Natural killer cell (primary cell): ENCODE results near the gene MYBPC2. TPM values are rescaled to one million over a fixed set of nuclear protein-coding genes. Genes with fewer than 3 reads are reported as not detected.
A peak's percentile ranks its signal among the peaks of the same experiment; 100 is the strongest.

ENCODE experiments used
- ATAC-seq, 3 donors: fragments of 150-1000 bp in 2 of 3; fragments of 200-7000 bp in 1 of 3; cut with Tn5 transposase; 1 replicate in 1 of 3; 2 replicates in 2 of 3; pipeline ENCODE4 v1.10.0; 2021; ENCODE audit warnings: mild to moderate bottlenecking in 2 of 3, moderate library complexity in 2 of 3
- DNase-seq, 2 donors: peaks; one replicate each; pipeline versions ENCODE4 v3.0.0 to v3.0.0-alpha.2; 2013 to 2021; ENCODE audit warnings: mixed read lengths in 1 of 2
- H3K27ac ChIP-seq: one replicate; pipeline ENCODE4 v1.5.1; 2013; ENCODE audit warnings: mild to moderate bottlenecking, low read length
- H3K27me3 ChIP-seq: one replicate; pipeline ENCODE4 v1.6.1; 2013; ENCODE audit warnings: low read length; ENCODE audit not compliant: control insufficient read depth, insufficient read depth
- H3K36me3 ChIP-seq: one replicate; pipeline ENCODE4 v1.6.1; 2013; ENCODE audit warnings: low read length; ENCODE audit not compliant: control insufficient read depth, insufficient read depth
- H3K4me1 ChIP-seq: one replicate; pipeline ENCODE4 v1.6.1; 2013; ENCODE audit warnings: low read length; ENCODE audit not compliant: control insufficient read depth, insufficient read depth
- H3K4me3 ChIP-seq: one replicate; pipeline ENCODE4 v1.5.1; 2013; ENCODE audit warnings: low read length
- H3K9me3 ChIP-seq: one replicate; pipeline ENCODE4 v1.6.1; 2013; ENCODE audit warnings: low read length; ENCODE audit not compliant: control insufficient read depth, insufficient read depth
- H3K27ac Mint-ChIP-seq, 2 donors: one replicate each; pipeline ENCODE4 v1.8.0; 2022; ENCODE audit warnings: mild to moderate bottlenecking in 2 of 2, mixed read lengths in 2 of 2, moderate library complexity in 1 of 2
- H3K27me3 Mint-ChIP-seq, 2 donors: one replicate each; pipeline ENCODE4 v1.8.0; 2022; ENCODE audit warnings: low read depth in 2 of 2, mixed read lengths in 2 of 2
- H3K36me3 Mint-ChIP-seq: one replicate; pipeline ENCODE4 v1.8.0; 2022; ENCODE audit warnings: mixed read lengths
- H3K4me1 Mint-ChIP-seq, 2 donors: one replicate each; pipeline ENCODE4 v1.8.0; 2022; ENCODE audit warnings: mixed read lengths in 2 of 2
- H3K4me3 Mint-ChIP-seq: one replicate; pipeline ENCODE4 v1.8.0; 2022; ENCODE audit warnings: mild to moderate bottlenecking, moderate library complexity, mixed read lengths
- H3K9me3 Mint-ChIP-seq, 2 donors: one replicate each; pipeline ENCODE4 v1.8.0; 2022; ENCODE audit warnings: mixed read lengths in 2 of 2
- whole genome bisulfite sequencing: methylation state at CpG from one replicate; pipeline ENCODE4 v1.1.7; 2013; ENCODE audit warnings: missing lambda C conversion rate; ENCODE audit not compliant: insufficient coverage; 5-methylcytosine and 5-hydroxymethylcytosine counted together
- intact Hi-C: fragments of 100-400 bp; cut with micrococcal nuclease; formaldehyde crosslinking; loops from one replicate; pipeline ENCODE4 v1.14.2; 2022
- total RNA-seq, 4 donors: library from RNA; stranded (reverse); fragments of 120-200 nt in 1 of 4; gene quantifications; one replicate each; pipeline versions ENCODE4 v1.2.3 to v1.2.4, GENCODE V29; 2013 to 2022
- TF ChIP-seq, protein P1 (sequence below): fragments of 200-600 bp; IDR thresholded peaks from one replicate; pipeline ENCODE4 v1.8.0; 2022; ENCODE audit warnings: antibody characterized with exemption

MYBPC2 gene
- total RNA-seq, 3 donors from 2014 or later (not counting 1 experiment from before 2014, with no cell fraction given) = 0.09 to 0.15 TPM; not detected in 1

DNA sequence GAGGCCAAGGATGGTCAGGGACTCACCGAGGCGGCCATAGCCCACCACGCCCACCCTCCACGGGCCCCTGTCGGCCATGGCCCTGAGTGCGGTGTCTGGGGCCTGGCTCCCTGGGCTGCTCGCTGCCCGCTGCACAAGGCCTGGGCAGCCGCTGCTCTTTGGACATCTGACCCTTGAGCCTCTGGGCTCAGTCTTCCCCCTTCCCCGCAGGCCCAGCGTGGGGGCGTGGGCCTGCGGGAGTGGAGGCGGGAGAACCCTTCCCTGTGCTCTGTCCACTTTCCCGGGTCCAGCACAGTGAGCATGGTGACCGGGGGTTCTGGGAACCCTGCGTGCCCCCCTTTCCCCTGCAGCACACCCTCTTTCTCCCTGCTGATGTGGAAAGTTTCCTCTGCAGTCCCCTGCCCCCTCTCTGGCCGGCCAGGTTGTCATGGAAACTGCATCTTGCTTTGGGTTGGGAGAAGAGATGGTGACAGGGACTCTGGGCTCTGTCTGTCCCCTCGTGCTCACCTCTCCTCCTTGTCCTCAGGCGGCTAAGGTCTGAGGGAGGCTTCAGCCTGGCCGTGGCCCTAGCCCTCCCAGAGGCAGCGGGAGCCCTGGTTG, 81.2 kb downstream of the MYBPC2 start, which contains the start of gene ASPDH:
TSS of gene ASPDH (minus strand) at position 168 of the 600 bp plus-strand sequence. CDS start at position 78, 90 bp downstream.
- Mint-ChIP-seq H3K36me3 (no peaks in the 10 kb centered on the region), H3K27ac (peak within 1 kb of the TSS; percentile 8 to 81)
- no peak for ATAC-seq

DNA sequence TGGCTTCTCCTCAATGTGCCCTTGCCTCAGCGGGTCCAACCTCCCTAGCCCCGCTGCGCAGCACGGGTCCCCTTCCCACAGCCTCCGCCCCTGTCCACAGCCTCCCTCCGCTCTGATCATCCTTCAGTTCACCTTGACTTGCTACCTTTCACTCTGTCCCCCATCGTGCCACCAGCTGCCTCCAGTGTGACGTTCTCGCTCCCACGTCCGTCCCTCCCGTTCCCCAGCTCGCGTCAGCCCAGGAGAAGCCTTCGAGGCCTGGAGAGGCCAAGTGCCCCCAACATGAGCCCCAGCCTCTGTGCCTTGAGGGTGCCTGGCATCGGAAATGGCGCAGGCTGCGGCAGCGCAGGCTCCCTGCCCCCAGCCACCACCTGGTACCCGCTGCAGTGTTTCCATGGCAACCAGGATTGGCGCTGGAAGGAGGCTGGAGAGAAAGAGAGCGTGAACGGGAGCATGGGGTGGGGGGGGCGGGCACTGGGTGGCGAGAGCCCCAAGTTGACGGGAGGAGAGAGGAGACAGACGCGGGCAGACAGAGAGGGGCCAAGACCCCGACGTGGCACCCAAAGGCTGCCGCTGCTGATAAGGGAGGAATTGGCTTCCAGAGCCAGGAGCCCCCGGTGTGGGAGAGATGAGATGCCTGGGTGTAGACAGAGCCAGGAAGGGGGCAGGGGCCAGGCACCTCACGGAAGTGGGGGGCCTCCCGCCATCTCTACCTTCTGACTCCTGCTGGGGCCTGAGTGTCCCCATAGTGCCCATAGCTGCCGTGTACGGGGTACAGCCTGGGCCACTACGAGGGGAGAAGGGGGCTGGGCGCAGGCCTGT, 81.9 kb downstream of the MYBPC2 start:
- peak overlapping the region in 1 of 2 donors; percentile 81 for H3K27ac Mint-ChIP-seq
- peak in 1 of 2 donors; percentile 27 for DNase-seq
- no peaks in the 10 kb centered on the region for H3K36me3 Mint-ChIP-seq
- no peaks in the 10 kb centered on the region for H3K9me3 ChIP-seq
- H3K27me3 Mint-ChIP-seq = peaks cover 0 to 3% of the 10 kb centered on the region in 2 donors
- intact Hi-C loops = no loop called here
- WGBS = 52% methylated on average over 38 of the region's 38 CpGs
- peak overlapping the region; percentile 21 for H3K4me3 Mint-ChIP-seq
- H3K27me3 ChIP-seq = no peaks in the 10 kb centered on the region
- ATAC-seq = no peak
- peaks cover 19% of the 10 kb centered on the region for H3K4me1 ChIP-seq
- H3K36me3 ChIP-seq = no peaks in the 10 kb centered on the region
- no peak overlapping the region for H3K27ac ChIP-seq
- H3K9me3 Mint-ChIP-seq = no peaks in the 10 kb centered on the region
- H3K4me1 Mint-ChIP-seq = peaks cover 17 to 19% of the 10 kb centered on the region in 2 donors
- no peak overlapping the region for H3K4me3 ChIP-seq
- TF ChIP-seq, protein P1, sequence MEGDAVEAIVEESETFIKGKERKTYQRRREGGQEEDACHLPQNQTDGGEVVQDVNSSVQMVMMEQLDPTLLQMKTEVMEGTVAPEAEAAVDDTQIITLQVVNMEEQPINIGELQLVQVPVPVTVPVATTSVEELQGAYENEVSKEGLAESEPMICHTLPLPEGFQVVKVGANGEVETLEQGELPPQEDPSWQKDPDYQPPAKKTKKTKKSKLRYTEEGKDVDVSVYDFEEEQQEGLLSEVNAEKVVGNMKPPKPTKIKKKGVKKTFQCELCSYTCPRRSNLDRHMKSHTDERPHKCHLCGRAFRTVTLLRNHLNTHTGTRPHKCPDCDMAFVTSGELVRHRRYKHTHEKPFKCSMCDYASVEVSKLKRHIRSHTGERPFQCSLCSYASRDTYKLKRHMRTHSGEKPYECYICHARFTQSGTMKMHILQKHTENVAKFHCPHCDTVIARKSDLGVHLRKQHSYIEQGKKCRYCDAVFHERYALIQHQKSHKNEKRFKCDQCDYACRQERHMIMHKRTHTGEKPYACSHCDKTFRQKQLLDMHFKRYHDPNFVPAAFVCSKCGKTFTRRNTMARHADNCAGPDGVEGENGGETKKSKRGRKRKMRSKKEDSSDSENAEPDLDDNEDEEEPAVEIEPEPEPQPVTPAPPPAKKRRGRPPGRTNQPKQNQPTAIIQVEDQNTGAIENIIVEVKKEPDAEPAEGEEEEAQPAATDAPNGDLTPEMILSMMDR = no peak

More for the DNA sequence above, 81.2 kb downstream of the MYBPC2 start, which contains the start of gene ASPDH:
- Histone ChIP-seq H3K4me1 (peaks cover 19% of the 10 kb centered on the region), H3K27me3 (no peaks in the 10 kb centered on the region), H3K9me3 (no peaks in the 10 kb centered on the region), H3K27ac (no peak within 1 kb of the TSS), H3K4me3 (no peak within 1 kb of the TSS), H3K36me3 (no peaks in the 10 kb centered on the region)
- peak within 1 kb of the TSS; percentile 21 for H3K4me3 Mint-ChIP-seq
- no peak for DNase-seq
- WGBS = 62% methylated on average over 22 of the region's 22 CpGs
- TF ChIP-seq, protein P1 = no peak
- H3K4me1 Mint-ChIP-seq = peaks cover 19 to 23% of the 10 kb centered on the region in 2 donors
- intact Hi-C loops = no loop called here
- H3K27me3 Mint-ChIP-seq = peaks cover 0 to 3% of the 10 kb centered on the region in 2 donors
- no peaks in the 10 kb centered on the region for H3K9me3 Mint-ChIP-seq

DNA sequence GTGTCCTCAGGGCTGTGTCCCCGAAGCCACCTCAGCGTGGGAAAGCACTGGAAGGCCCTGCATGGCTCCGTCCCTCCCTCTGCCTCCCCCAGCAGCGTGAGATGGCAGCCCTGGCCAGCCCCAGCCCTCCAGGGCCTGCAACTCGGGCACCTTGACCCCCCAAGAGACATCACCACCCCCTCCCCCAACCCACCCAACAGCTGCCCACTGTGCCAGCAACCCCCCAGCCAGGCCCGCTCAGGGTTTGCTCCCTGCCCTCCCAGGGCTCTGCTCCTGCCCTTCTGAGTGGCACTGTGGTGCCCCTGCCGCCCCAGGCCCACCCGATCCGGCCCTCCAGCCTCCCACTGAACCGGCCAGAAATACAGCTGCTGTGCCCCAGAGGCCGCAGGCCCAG, 82.5 kb downstream of the MYBPC2 start:
- no peaks in the 10 kb centered on the region for H3K27me3 ChIP-seq
- no peak overlapping the region for H3K4me3 Mint-ChIP-seq
- H3K36me3 ChIP-seq = no peaks in the 10 kb centered on the region
- DNase-seq = no peak
- peaks cover 0 to 3% of the 10 kb centered on the region in 2 donors for H3K27me3 Mint-ChIP-seq
- no peak overlapping the region for H3K27ac Mint-ChIP-seq
- H3K9me3 ChIP-seq = no peaks in the 10 kb centered on the region
- no peak for ATAC-seq
- peaks cover 17 to 19% of the 10 kb centered on the region in 2 donors for H3K4me1 Mint-ChIP-seq
- no peaks in the 10 kb centered on the region for H3K9me3 Mint-ChIP-seq
- no peaks in the 10 kb centered on the region for H3K36me3 Mint-ChIP-seq
- no peak overlapping the region for H3K4me3 ChIP-seq
- WGBS = 71% methylated on average over 11 of the region's 11 CpGs
- no peak overlapping the region for H3K27ac ChIP-seq
- intact Hi-C loops = no loop called here
- TF ChIP-seq, protein P1 = no peak
- peaks cover 16% of the 10 kb centered on the region for H3K4me1 ChIP-seq

Other genes starting within 250 kb of the MYBPC2 start
- gene MYH14, start 229.3 kb upstream of the MYBPC2 start, total RNA-seq = not detected
- gene KCNC3, start 103.5 kb upstream of the MYBPC2 start, total RNA-seq = 1 to 10 TPM in 1 of 3 donors, under 1 TPM in 2; 0.57 to 3.2 (median 0.68) TPM
- gene NAPSA, start 67.3 kb upstream of the MYBPC2 start, total RNA-seq = 1 to 10 TPM in 1 of 3 donors, under 1 TPM in 2; 0.94 to 1.3 (median 0.95) TPM
- gene NR1H2, start 56.4 kb upstream of the MYBPC2 start, total RNA-seq = 100 to 1,000 TPM; 185 to 217 (median 211) TPM
- 10 to 100 TPM; 26.1 to 32.0 (median 30.2) TPM for gene POLD1, start 48.5 kb upstream of the MYBPC2 start, total RNA-seq
- gene SPIB, start 14.0 kb upstream of the MYBPC2 start, total RNA-seq = 1 to 10 TPM in 1 of 3 donors, under 1 TPM in 2; 0.77 to 2.8 (median 0.78) TPM
- gene EMC10, start 43.6 kb downstream of the MYBPC2 start, total RNA-seq = 10 to 100 TPM; 79.5 to 85.1 (median 80.1) TPM
- under 1 TPM in 1 of 3 donors, not detected in 2; 0.59 TPM for gene GARIN5A, start 44.0 kb downstream of the MYBPC2 start, total RNA-seq
- 10 to 100 TPM; 18.8 to 22.0 (median 20.3) TPM for gene JOSD2, start 78.3 kb downstream of the MYBPC2 start, total RNA-seq
- gene ASPDH, start 81.0 kb downstream of the MYBPC2 start, total RNA-seq = not detected
- gene LRRC4B, start 135.5 kb downstream of the MYBPC2 start, total RNA-seq = not detected
- gene SYT3, start 207.0 kb downstream of the MYBPC2 start, total RNA-seq = not detected
- not detected for gene C19orf81, start 216.6 kb downstream of the MYBPC2 start, total RNA-seq